Lower leg skin (tissue), 3 donors: ENCODE measurements around the gene KISS1R.

Source experiments
- CTCF ChIP-seq, 3 donors: fragments of 450-650 bp; IDR thresholded peaks; one replicate each; pipeline ENCODE4 v1.5.1; 2016; ENCODE audit warnings: antibody characterized with exemption in 3 of 3, mild to moderate bottlenecking in 3 of 3, moderate library complexity in 2 of 3
- POLR2A ChIP-seq, 2 donors: fragments of 450-650 bp; IDR thresholded peaks; one replicate each; pipeline ENCODE4 v1.6.1; 2016 to 2017; ENCODE audit warnings: antibody characterized with exemption in 2 of 2, mild to moderate bottlenecking in 1 of 2, moderate library complexity in 1 of 2

DNA sequence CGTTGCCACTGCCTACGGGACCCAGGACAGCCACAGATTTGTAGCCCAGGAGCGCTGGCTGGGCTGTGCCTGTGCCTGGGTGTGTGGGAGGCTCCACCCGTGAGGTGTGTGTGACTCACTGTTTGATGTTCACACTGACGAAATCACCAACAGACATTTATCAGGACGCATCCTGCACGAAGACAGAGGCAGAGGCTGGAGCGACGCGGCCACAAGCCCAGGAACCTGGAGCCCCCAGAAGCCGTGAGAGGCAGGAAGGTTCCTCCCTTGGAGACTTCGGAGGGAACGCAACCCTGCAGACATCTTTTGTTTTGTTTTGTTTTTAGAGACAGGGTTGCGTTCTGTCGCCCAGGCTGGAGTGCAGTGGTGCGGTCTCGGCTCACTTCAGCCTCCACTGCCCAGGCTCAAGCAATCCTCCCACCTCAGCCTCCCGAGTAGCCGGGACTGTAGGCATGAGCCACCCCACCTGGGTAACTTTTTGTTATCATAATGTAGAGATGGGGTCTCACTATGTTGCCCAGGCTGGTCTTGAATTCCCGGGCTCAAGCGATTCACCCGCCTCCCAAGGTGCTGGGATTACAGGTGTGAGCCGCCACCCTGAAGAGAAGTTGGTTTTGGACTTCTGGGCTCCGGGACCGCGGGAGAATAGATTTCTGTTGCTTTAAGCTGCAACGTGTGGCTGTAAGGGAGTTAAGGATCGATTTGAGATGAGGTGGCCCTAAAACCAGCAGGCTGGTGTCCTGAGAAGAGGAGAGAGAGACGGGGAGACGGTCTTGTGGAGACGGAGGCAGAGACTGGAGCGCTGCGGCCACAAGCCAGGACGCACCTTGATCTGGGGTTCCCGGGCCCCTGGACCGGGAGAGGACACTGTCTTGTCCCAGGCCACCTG is 42.1 kb downstream of the KISS1R start:
- TF ChIP-seq POLR2A (IDR thresholded peaks at IDR 0.05) (no peak), CTCF (IDR thresholded peaks at IDR 0.05) (no peak)
